GM12891 (cell line): Measurements from ENCODE around the gene LRP5.
A peak's percentile ranks its signal among the peaks of the same experiment; 100 is the strongest.

ENCODE experiments used
- DNase-seq: peaks from one replicate; pipeline ENCODE4 v3.0.0; 2011; ENCODE audit warnings: low spot score; ENCODE audit not compliant: insufficient read length
- FAIRE-seq: peaks from 2 replicates; lab custom pipeline; 2011; peaks lifted over from hg19 to GRCh38; lab: Jason Lieb, UNC
- PAX5 ChIP-seq: IDR thresholded peaks from 2 replicates; pipeline ENCODE4 v1.6.1; 2011; ENCODE audit warnings: low read length, moderate library complexity, mild to moderate bottlenecking; ENCODE audit not compliant: insufficient read depth, severe bottlenecking
- POLR2A ChIP-seq: IDR thresholded peaks from 2 replicates; pipeline ENCODE4 v1.6.1; 2011; ENCODE audit warnings: low read depth, low read length, control low read depth
- POLR2AphosphoS5 ChIP-seq: IDR thresholded peaks from 2 replicates; pipeline ENCODE4 v1.6.1; 2011; ENCODE audit warnings: low read depth, low read length, control low read depth
- POU2F2 ChIP-seq: IDR thresholded peaks from 2 replicates; pipeline ENCODE4 v1.6.1; 2011; ENCODE audit warnings: low read depth, mild to moderate bottlenecking, control low read depth, low read length, moderate library complexity
- SPI1 ChIP-seq: IDR thresholded peaks from 2 replicates; pipeline ENCODE4 v1.6.1; 2011; ENCODE audit warnings: low read depth, low read length, control low read depth
- TAF1 ChIP-seq: IDR thresholded peaks from 2 replicates; pipeline ENCODE4 v1.6.1; 2011; ENCODE audit warnings: low read depth, low read length, control low read depth

The LRP5 gene

GRCh38 chr11:68365943-68366435 is 53.6 kb downstream of the LRP5 start:
- no peak for TF ChIP-seq POLR2AphosphoS5
- no peak for TF ChIP-seq TAF1
- TF ChIP-seq POLR2A: no peak
- TF ChIP-seq POU2F2: no peak
- no peak for TF ChIP-seq SPI1
- no peak for TF ChIP-seq PAX5

GRCh38 chr11:68367252-68367651 is 54.9 kb downstream of the LRP5 start:
- TF ChIP-seq POLR2A (no peak), SPI1 (no peak), PAX5 (no peak)
- FAIRE-seq (no peak), DNase-seq (no peak)

More at GRCh38 chr11:68365943-68366435, 53.6 kb downstream of the LRP5 start:
- FAIRE-seq (no peak), DNase-seq (no peak)

GRCh38 chr11:68369756-68370155 is 57.4 kb downstream of the LRP5 start:
- no peak for TF ChIP-seq POU2F2
- no peak for TF ChIP-seq SPI1
- no peak for TF ChIP-seq POLR2AphosphoS5
- TF ChIP-seq TAF1: no peak
- TF ChIP-seq POLR2A: no peak
- no peak for TF ChIP-seq PAX5
- no peak for DNase-seq
- peak; percentile 28 for FAIRE-seq

- DNase-seq (peak; percentile 93), FAIRE-seq (peak; percentile 93)
- TF ChIP-seq SPI1 (peak; percentile 98), POLR2A (0 out of 2 replicates have a peak, but pooled peaks have one; percentile 18), TAF1 (no peak), POU2F2 (peak; percentile 96), PAX5 (peak; percentile 26), POLR2AphosphoS5 (no peak; the same call in 1 of the 2 replicates)
These were observed 58.1 kb downstream of the LRP5 start for GRCh38 chr11:68370211-68371111.

- TF ChIP-seq TAF1 (no peak), SPI1 (peak; percentile 75)
- FAIRE-seq (no peak), DNase-seq (no peak)
These were observed 59.0 kb downstream of the LRP5 start for GRCh38 chr11:68371171-68372041.

GRCh38 chr11:68372114-68372513 is 59.7 kb downstream of the LRP5 start:
- TF ChIP-seq POU2F2 (no peak), POLR2A (no peak), SPI1 (no peak), POLR2AphosphoS5 (no peak), PAX5 (no peak)
- DNase-seq (no peak), FAIRE-seq (peak; percentile 94)

GRCh38 chr11:68372625-68373024 is 60.2 kb downstream of the LRP5 start:
- TF ChIP-seq SPI1 (no peak), POLR2AphosphoS5 (no peak), POU2F2 (no peak), TAF1 (no peak), POLR2A (no peak), PAX5 (no peak)
- no peak for DNase-seq
- no peak for FAIRE-seq

- no peak for FAIRE-seq
- DNase-seq: no peak
- TF ChIP-seq SPI1 (no peak), POLR2A (no peak), TAF1 (no peak), POLR2AphosphoS5 (no peak), POU2F2 (no peak), PAX5 (no peak)
These were observed 60.9 kb downstream of the LRP5 start for GRCh38 chr11:68373189-68373814.
